ENCODE measurements around the gene ZC3H6. TPM values are rescaled to one million over a fixed set of nuclear protein-coding genes. Genes with fewer than 3 reads are reported as not detected.

ZC3H6 gene
- total RNA-seq, 1 donor from 2014 or later, result 21.7 TPM

- Mint-ChIP-seq H3K27ac (no peak overlapping the region), H3K9me3 (no peaks in the 10 kb centered on the region), H3K36me3 (no peaks in the 10 kb centered on the region), H3K4me3 (no peak overlapping the region), H3K27me3 (ENCODE audit: insufficient read depth, low read depth) (peaks cover 4% of the 10 kb centered on the region), H3K4me1 (no peaks in the 10 kb centered on the region)
- H3K27ac ChIP-seq, result no peak overlapping the region
- no peaks in the 10 kb centered on the region for H3K79me2 ChIP-seq (ENCODE audit: low read depth)
- no peaks in the 10 kb centered on the region for H3K9me3 ChIP-seq (ENCODE audit: low read depth)
- no peaks in the 10 kb centered on the region for H3K36me3 ChIP-seq
- H3K27me3 ChIP-seq, result no peaks in the 10 kb centered on the region
- H3K4me2 ChIP-seq, result no peak overlapping the region
- H3F3A ChIP-seq (ENCODE audit: low read depth), result no peaks in the 10 kb centered on the region
- no peak overlapping the region for H2AFZ ChIP-seq (replicated peaks)
- no peak for DNase-seq (ENCODE audit: low spot score)
- H4K20me1 ChIP-seq (ENCODE audit: low read depth), result no peaks in the 10 kb centered on the region
- no peak for TF ChIP-seq EZH2 (IDR thresholded peaks at IDR 0.05)
- H3K4me3 ChIP-seq, result no peak overlapping the region
- no peak overlapping the region for H3K9ac ChIP-seq
- H3K4me1 ChIP-seq, result peaks cover 5% of the 10 kb centered on the region
Observed at GRCh38 chr2:112340475-112341267, 65.3 kb downstream of the ZC3H6 start.

- peaks cover 7% of the 10 kb centered on the region for H3K27me3 Mint-ChIP-seq (ENCODE audit: insufficient read depth, low read depth)
- no peaks in the 10 kb centered on the region for H4K20me1 ChIP-seq (ENCODE audit: low read depth)
Observed at GRCh38 chr2:112342067-112342550, 66.7 kb downstream of the ZC3H6 start.

DNA sequence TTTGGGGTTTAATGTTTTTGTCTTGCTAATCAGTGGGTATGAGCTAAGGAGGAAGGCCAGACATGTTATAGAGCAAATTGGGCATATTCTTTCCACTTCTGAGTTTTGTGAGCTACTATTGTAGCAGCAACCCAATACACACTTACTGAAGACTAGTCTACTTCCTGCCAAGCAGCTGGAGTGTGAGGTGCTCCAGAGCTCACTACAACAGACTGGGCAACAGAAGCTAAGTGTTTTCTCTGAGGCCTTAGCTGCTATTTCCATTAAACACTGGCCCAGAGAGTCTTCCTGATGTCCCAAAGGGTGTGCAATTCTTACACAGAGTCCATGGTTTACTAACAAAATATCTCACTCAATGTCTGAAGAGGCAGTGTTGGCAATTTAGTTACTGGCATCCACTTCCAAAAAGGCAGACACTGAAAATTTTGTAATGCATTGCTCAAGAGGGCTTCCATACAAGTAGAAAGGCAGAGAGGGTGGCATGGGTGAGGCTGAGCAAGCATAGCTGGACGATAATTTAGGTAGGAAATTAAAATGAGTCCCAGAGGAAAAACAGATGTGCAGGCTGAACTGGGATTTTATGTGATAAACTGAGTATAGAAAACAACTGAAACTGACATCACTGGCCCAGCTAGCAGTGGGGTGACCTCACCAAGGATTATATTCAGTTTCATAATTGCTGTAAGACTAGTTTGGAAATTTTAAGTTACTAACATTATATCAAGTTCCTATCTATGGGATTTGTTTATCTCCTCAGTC, 68.6 kb downstream of the ZC3H6 start:
- Histone ChIP-seq H3F3A (ENCODE audit: low read depth) (no peaks in the 10 kb centered on the region), H4K20me1 (ENCODE audit: low read depth) (no peaks in the 10 kb centered on the region), H3K4me1 (peaks cover 5% of the 10 kb centered on the region), H3K9me3 (ENCODE audit: low read depth) (no peaks in the 10 kb centered on the region), H3K36me3 (no peaks in the 10 kb centered on the region), H3K4me3 (no peak overlapping the region), H3K9ac (no peak overlapping the region), H3K27ac (no peak overlapping the region), H2AFZ (replicated peaks) (no peak overlapping the region), H3K4me2 (no peak overlapping the region), H3K27me3 (no peaks in the 10 kb centered on the region), H3K79me2 (ENCODE audit: low read depth) (no peaks in the 10 kb centered on the region)
- TF ChIP-seq CTCF (IDR thresholded peaks at IDR 0.05) (no peak), EZH2phosphoT487 (IDR thresholded peaks at IDR 0.05) (no peak), EZH2 (IDR thresholded peaks at IDR 0.05) (no peak)
- no peaks in the 10 kb centered on the region for H3K36me3 Mint-ChIP-seq
- no peak overlapping the region for H3K4me3 Mint-ChIP-seq
- DNase-seq (ENCODE audit: low spot score), result no peak
- H3K27ac Mint-ChIP-seq, result no peak overlapping the region
- H3K4me1 Mint-ChIP-seq, result no peaks in the 10 kb centered on the region
- H3K9me3 Mint-ChIP-seq, result peaks cover 7% of the 10 kb centered on the region
- H3K27me3 Mint-ChIP-seq (ENCODE audit: insufficient read depth, low read depth), result peaks cover 10% of the 10 kb centered on the region

More at GRCh38 chr2:112342067-112342550, 66.7 kb downstream of the ZC3H6 start:
- H3K27ac Mint-ChIP-seq, result no peak overlapping the region
- no peak overlapping the region for H3K4me2 ChIP-seq
- H3K4me3 ChIP-seq, result no peak overlapping the region
- no peak overlapping the region for H3K27ac ChIP-seq
- H3K4me1 ChIP-seq, result peaks cover 5% of the 10 kb centered on the region
- peaks cover 4% of the 10 kb centered on the region for H3K9me3 Mint-ChIP-seq
- H2AFZ ChIP-seq (replicated peaks), result no peak overlapping the region
- no peaks in the 10 kb centered on the region for H3K4me1 Mint-ChIP-seq
- H3K4me3 Mint-ChIP-seq, result no peak overlapping the region
- TF ChIP-seq EZH2 (IDR thresholded peaks at IDR 0.05), result no peak
- TF ChIP-seq EZH2phosphoT487 (IDR thresholded peaks at IDR 0.05), result no peak
- TF ChIP-seq CTCF (IDR thresholded peaks at IDR 0.05), result no peak
- no peaks in the 10 kb centered on the region for H3K27me3 ChIP-seq
- DNase-seq (ENCODE audit: low spot score), result no peak
- H3K9ac ChIP-seq, result no peak overlapping the region
- no peaks in the 10 kb centered on the region for H3K36me3 ChIP-seq
- H3K36me3 Mint-ChIP-seq, result no peaks in the 10 kb centered on the region
- no peaks in the 10 kb centered on the region for H3F3A ChIP-seq (ENCODE audit: low read depth)
- no peaks in the 10 kb centered on the region for H3K9me3 ChIP-seq (ENCODE audit: low read depth)
- no peaks in the 10 kb centered on the region for H3K79me2 ChIP-seq (ENCODE audit: low read depth)
